HG03439 (cell line): ENCODE data around the gene TNRC18.
"Not testable (repeated sequence)": the region's sequence is repeated elsewhere in the genome, so short reads cannot be mapped to it uniquely, and the experiment has no call there.

Source experiments
- ATAC-seq: cut with Tn5 transposase; IDR thresholded peaks from one replicate; pipeline ENCODE4 v1.9.1; 2021; ENCODE audit warnings: mild to moderate bottlenecking, moderate library complexity; ENCODE audit not compliant: unreplicated experiment

The TNRC18 gene

GRCh38 chr7:5275510-5275909 is 148.1 kb downstream of the TNRC18 start:
- not testable (repeated sequence) for ATAC-seq

- ATAC-seq, result not testable (repeated sequence)
These were observed 148.6 kb downstream of the TNRC18 start for GRCh38 chr7:5274985-5275431.

DNA sequence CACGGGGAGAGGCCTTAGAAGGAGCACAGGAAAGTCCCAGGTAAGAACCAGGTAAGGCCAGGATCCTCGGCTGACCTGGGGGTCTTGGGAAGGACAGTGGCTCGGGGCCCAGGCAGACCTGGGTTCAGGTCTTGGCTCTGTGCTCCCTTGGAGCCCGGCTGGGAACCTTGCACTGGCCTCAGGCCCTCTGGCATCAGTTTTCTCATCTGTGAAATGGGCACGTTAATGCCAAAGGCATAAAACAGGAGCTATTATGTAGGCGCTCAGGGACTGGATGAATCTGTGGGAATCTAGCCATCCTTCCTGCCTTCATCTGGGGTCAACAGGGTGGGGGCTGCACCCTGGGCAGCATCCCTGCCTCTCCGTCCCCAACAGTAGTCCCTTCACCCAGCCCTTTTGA is 149.2 kb downstream of the TNRC18 start:
- ATAC-seq, result no peak

GRCh38 chr7:5273831-5274405 is 149.7 kb downstream of the TNRC18 start:
- not testable (repeated sequence) for ATAC-seq

GRCh38 chr7:5270788-5271187 is 152.8 kb downstream of the TNRC18 start:
- no peak for ATAC-seq

- ATAC-seq, result not testable (repeated sequence)
These were observed 153.5 kb downstream of the TNRC18 start for GRCh38 chr7:5269992-5270657.

DNA sequence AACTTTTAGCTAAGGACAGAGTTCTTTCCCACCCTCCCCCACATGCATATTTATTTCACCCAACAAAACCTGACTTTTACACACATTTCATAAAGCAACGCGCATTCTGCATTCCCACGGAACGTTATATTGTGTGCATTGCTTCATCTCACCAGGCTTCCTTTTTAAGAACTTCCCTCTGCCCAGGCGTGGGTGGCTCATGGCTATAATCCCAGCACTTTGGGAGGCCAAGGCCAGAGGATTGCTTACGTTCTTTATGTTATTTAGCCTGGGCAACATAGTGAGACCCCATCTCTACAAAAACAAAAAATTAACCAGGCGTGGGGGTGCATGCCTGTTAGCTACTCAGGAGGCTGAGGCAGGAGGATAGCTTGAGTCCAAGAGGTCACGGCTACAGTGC is 155.8 kb downstream of the TNRC18 start:
- not testable (repeated sequence) for ATAC-seq

- no peak for ATAC-seq
These were observed 157.2 kb downstream of the TNRC18 start for GRCh38 chr7:5266191-5267028.

DNA sequence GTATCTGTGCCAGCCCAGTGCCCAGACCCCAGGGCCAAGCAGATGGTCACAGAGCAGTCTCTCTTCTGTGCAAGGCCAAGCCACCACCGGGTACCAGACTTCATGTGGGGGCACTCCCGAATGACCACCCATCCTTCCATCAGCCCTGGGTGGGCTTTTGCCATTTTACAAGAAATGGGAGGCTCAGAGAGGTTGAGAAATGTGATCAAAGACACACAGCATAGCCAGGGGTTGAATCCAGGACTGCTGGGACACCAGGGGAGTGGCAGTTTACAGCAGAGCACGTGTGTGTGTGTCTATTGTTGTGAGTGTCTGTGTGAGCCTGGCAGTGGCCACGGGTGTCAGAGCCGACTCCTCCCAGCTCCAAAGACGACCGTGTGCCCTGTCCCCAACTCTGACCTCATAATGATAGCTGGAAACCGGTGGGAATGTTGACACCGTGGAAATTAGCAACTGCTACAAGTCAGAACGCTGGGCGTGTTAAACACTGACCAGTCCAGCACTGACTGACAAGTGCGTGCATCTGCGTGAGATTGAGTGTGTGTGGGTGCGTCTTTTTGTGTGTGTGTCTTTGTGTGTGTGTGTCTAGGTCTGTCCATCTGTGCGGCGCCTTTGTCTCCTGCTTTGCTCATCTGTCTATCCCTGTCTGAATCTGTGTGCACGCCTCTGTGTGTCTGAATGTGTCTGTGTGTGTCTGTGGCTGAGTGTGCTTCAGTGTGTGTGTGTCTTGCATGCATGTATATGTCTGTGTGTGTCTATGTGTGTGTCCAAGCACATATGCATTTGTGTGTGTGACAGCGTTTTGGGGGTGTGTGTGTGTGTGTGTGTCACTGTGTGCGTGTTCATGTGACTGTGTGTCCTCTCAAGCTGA is 158.1 kb downstream of the TNRC18 start:
- no peak for ATAC-seq

DNA sequence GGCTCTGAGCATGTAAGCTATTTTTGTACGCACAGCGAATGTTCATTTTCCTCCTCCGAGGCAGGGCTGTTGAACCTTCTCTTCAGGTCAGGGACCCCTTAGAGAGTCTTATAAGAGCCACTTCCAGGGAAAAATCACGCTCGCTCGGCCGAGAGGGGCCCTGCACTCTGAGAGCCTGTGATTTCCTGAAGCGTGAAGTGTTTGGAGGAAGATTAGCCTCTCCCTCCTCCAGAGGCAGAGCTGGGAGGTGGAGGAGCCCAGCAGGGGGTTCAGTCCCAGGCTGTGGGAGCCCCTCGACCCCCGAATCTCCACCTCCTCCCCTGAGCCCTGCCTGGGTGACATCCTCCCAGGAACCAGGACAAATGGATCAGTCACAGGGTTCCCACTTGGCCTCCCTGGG is 160.6 kb downstream of the TNRC18 start:
- not testable (repeated sequence) for ATAC-seq

DNA sequence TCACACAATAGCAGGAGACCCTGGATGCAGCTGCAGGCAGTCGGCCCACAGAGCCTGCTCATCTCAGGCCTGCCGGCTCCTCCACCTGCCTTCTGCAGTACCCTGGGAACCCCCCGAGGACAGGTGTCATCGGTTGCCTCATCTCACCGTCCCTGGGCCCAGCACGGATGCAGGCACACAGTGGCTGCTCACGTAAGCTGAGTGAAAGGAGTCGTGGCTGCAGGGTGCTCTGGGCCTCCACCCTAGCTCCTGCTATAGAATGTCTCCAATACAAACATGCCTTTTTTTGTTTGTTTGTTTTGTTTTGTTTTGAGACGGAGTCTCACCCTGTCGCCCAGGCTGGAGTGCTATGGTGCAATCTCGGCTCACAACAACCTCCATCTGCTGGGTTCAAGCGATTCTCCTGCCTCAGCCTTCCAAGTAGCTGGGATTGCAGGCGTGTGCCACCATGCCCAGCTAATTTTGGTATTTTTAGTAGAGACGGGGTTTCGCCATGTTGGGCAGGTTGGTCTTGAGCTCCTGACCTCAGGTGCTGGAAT is 163.0 kb downstream of the TNRC18 start:
- not testable (repeated sequence) for ATAC-seq
